GM21526 (cell line): ENCODE measurements around the gene ABR.

Experiments used
- ATAC-seq: cut with Tn5 transposase; IDR thresholded peaks from one replicate; pipeline ENCODE4 v1.9.1; 2021; ENCODE audit warnings: moderate library complexity; ENCODE audit not compliant: unreplicated experiment, low FRiP score

ABR gene

GRCh38 chr17:1036171-1036844 is 143.5 kb downstream of the ABR start:
- ATAC-seq = no peak

GRCh38 chr17:1035546-1036170 is 144.1 kb downstream of the ABR start:
- ATAC-seq = no peak

- no peak for ATAC-seq
Measured at GRCh38 chr17:1034652-1035210, 145.1 kb downstream of the ABR start.

GRCh38 chr17:1033503-1033902 is 146.3 kb downstream of the ABR start:
- no peak for ATAC-seq

- ATAC-seq = no peak
Measured at GRCh38 chr17:1032391-1032790, 147.4 kb downstream of the ABR start.

GRCh38 chr17:1031711-1032110 is 148.1 kb downstream of the ABR start:
- ATAC-seq = no peak

GRCh38 chr17:1030684-1031532 is 148.9 kb downstream of the ABR start:
- ATAC-seq = no peak

- no peak for ATAC-seq
Measured at GRCh38 chr17:1029922-1030644, 149.7 kb downstream of the ABR start.

GRCh38 chr17:1029196-1029921 is 150.4 kb downstream of the ABR start:
- no peak for ATAC-seq

- ATAC-seq = no peak
Measured at GRCh38 chr17:1027044-1027443, 152.7 kb downstream of the ABR start.

- ATAC-seq = no peak
Measured at GRCh38 chr17:1026599-1026975, 153.2 kb downstream of the ABR start.

GRCh38 chr17:1025733-1026598 is 153.8 kb downstream of the ABR start:
- no peak for ATAC-seq

GRCh38 chr17:1024076-1024475 is 155.7 kb downstream of the ABR start:
- ATAC-seq = no peak

- no peak for ATAC-seq
Measured at GRCh38 chr17:1022278-1023024, 157.3 kb downstream of the ABR start.

- no peak for ATAC-seq
Measured at GRCh38 chr17:1021147-1021546, 158.6 kb downstream of the ABR start.

GRCh38 chr17:1019451-1019850 is 160.3 kb downstream of the ABR start:
- no peak for ATAC-seq

GRCh38 chr17:1018547-1018946 is 161.2 kb downstream of the ABR start:
- ATAC-seq = no peak

- ATAC-seq = no peak
Measured at GRCh38 chr17:1013729-1014090, 166.1 kb downstream of the ABR start.
